IMR-90 (cell line): ENCODE results near the gene NAV2. TPM values are rescaled to one million over a fixed set of nuclear protein-coding genes. Genes with fewer than 3 reads are reported as not detected.

Source experiments
- ATAC-seq: fragments of 200-7000 bp; cut with Tn5 transposase; 2 replicates; pipeline ENCODE4 v1.9.1; 2020; ENCODE audit warnings: low read depth, mild to moderate bottlenecking, moderate library complexity
- BruUV-seq: library from RNA; stranded (reverse); fragments of 400-500 nt; replicated peaks from 2 replicates; lab custom pipeline; 2021; lab: Mats Ljungman, UMichigan
- CTCF ChIA-PET: fragments of 300-600 bp; formaldehyde crosslinking; extraction: SDS; loops from one replicate; lab custom pipeline; 2021; ENCODE audit warnings: antibody characterized with exemption; lab: Yijun Ruan, JAX
- POLR2A ChIA-PET: fragments of 300-600 bp; sonication (Branson Sonifier 250); formaldehyde crosslinking; loops from one replicate; lab custom pipeline; 2022; ENCODE audit warnings: antibody characterized with exemption; ENCODE audit not compliant: unreplicated experiment; lab: Charles Lee
- DNase-seq: peaks from one replicate; pipeline ENCODE4 v3.0.0; 2013
- H2AFZ ChIP-seq: replicated peaks from 2 replicates; pipeline ENCODE3; 2013; ENCODE audit warnings: low read length, mild to moderate bottlenecking; ENCODE audit not compliant: poor library complexity
- H2AK5ac ChIP-seq: 2 replicates; pipeline ENCODE4 v1.6.1; 2013; ENCODE audit warnings: low read depth, low read length, inconsistent platforms
- H2AK9ac ChIP-seq: replicated peaks from 2 replicates; pipeline ENCODE3; 2013; ENCODE audit warnings: mild to moderate bottlenecking, low read depth, low read length, moderate library complexity; ENCODE audit not compliant: poor library complexity
- H2BK120ac ChIP-seq: 2 replicates; pipeline ENCODE4 v1.6.1; 2013; ENCODE audit warnings: low read depth, low read length, inconsistent platforms
- H2BK15ac ChIP-seq: 3 replicates; pipeline ENCODE4 v1.6.1; 2013; ENCODE audit warnings: low read depth, low read length, inconsistent platforms
- H2BK20ac ChIP-seq: 2 replicates; pipeline ENCODE4 v1.6.1; 2013; ENCODE audit warnings: low read depth, mild to moderate bottlenecking, inconsistent platforms, low read length, moderate library complexity
- H2BK5ac ChIP-seq: 2 replicates; pipeline ENCODE4 v1.6.1; 2013; ENCODE audit warnings: mild to moderate bottlenecking, low read depth, low read length, inconsistent platforms; ENCODE audit not compliant: poor library complexity, severe bottlenecking
- H3K14ac ChIP-seq: replicated peaks from 2 replicates; pipeline ENCODE4 v1.6.1; 2013; ENCODE audit warnings: low read depth, low read length, inconsistent platforms
- H3K18ac ChIP-seq: 2 replicates; pipeline ENCODE4 v1.6.1; 2013; ENCODE audit warnings: low read depth, low read length, control low read depth
- H3K23ac ChIP-seq: 2 replicates; pipeline ENCODE4 v1.6.1; 2013; ENCODE audit warnings: low read depth, low read length, inconsistent platforms
- H3K27ac ChIP-seq: 2 replicates; pipeline ENCODE4 v1.5.1; 2013; ENCODE audit warnings: mild to moderate bottlenecking, control low read depth, low read length; ENCODE audit not compliant: insufficient read depth
- H3K27me3 ChIP-seq: 2 replicates; pipeline ENCODE4 v1.6.1; 2013; ENCODE audit warnings: low read length; ENCODE audit not compliant: control insufficient read depth, insufficient read depth
- H3K36me3 ChIP-seq: 2 replicates; pipeline ENCODE4 v1.6.1; 2013; ENCODE audit warnings: low read length, mixed read lengths; ENCODE audit not compliant: control insufficient read depth, insufficient read depth
- H3K4ac ChIP-seq: 2 replicates; pipeline ENCODE4 v1.6.1; 2013; ENCODE audit warnings: low read depth, low read length, inconsistent platforms
- H3K4me1 ChIP-seq: 2 replicates; pipeline ENCODE4 v1.6.1; 2013; ENCODE audit warnings: low read length, mixed read lengths; ENCODE audit not compliant: control insufficient read depth, insufficient read depth
- H3K4me2 ChIP-seq: 2 replicates; pipeline ENCODE4 v1.6.1; 2013; ENCODE audit warnings: low read depth, mild to moderate bottlenecking, control low read depth, low read length, moderate library complexity
- H3K4me3 ChIP-seq: 2 replicates; pipeline ENCODE4 v1.5.1; 2013; ENCODE audit warnings: low read depth, mild to moderate bottlenecking, control low read depth, low read length, moderate library complexity; ENCODE audit not compliant: insufficient read depth
- H3K56ac ChIP-seq: 2 replicates; pipeline ENCODE4 v1.6.1; 2013; ENCODE audit warnings: low read length, inconsistent platforms; ENCODE audit not compliant: insufficient read depth; ENCODE audit errors: extremely low read depth
- H3K79me1 ChIP-seq, 2 experiments: 2 replicates each; pipeline ENCODE4 v1.6.1; 2013; ENCODE audit warnings: low read length in 2 of 2, inconsistent platforms in 1 of 2, low read depth in 1 of 2
- H3K9ac ChIP-seq: 2 replicates; pipeline ENCODE4 v1.6.1; 2013; ENCODE audit warnings: low read depth, low read length, control low read depth
- H3K9me1 ChIP-seq: 2 replicates; pipeline ENCODE4 v1.6.1; 2013; ENCODE audit warnings: low read length, inconsistent platforms; ENCODE audit not compliant: insufficient read depth
- H3K9me3 ChIP-seq: 2 replicates; pipeline ENCODE4 v1.6.1; 2013; ENCODE audit warnings: low read length; ENCODE audit not compliant: control insufficient read depth, insufficient read depth
- H4K20me1 ChIP-seq: 2 replicates; pipeline ENCODE4 v1.6.1; 2013; ENCODE audit warnings: low read length, inconsistent platforms; ENCODE audit not compliant: insufficient read depth
- H4K5ac ChIP-seq: 2 replicates; pipeline ENCODE4 v1.6.1; 2013; ENCODE audit warnings: mild to moderate bottlenecking, low read depth, low read length, control low read depth
- H4K8ac ChIP-seq, 2 experiments: 2 replicates each; pipeline ENCODE4 v1.6.1; 2013; ENCODE audit warnings: low read depth in 2 of 2, low read length in 2 of 2, control low read depth in 1 of 2, inconsistent platforms in 1 of 2
- H4K91ac ChIP-seq: 2 replicates; pipeline ENCODE4 v1.6.1; 2013; ENCODE audit warnings: low read depth, low read length, inconsistent platforms; ENCODE audit not compliant: insufficient read depth
- BHLHE40 ChIP-seq: fragments of 150-350 bp; IDR thresholded peaks from 2 replicates; pipeline ENCODE4 v1.6.1; 2016; ENCODE audit warnings: mild to moderate bottlenecking, low read depth, low read length
- CEBPB ChIP-seq: IDR thresholded peaks from 2 replicates; pipeline ENCODE4 v1.6.1; 2012; ENCODE audit warnings: low read depth, low read length, improper control_type of control experiment
- NFE2L2 ChIP-seq: fragments of 150-350 bp; IDR thresholded peaks from 2 replicates; pipeline ENCODE4 v1.6.1; 2016; ENCODE audit warnings: low read depth, mild to moderate bottlenecking, low read length
- WGBS, 2 experiments: methylation state at CpG; one replicate each; pipeline versions ENCODE4 v1.1.5 to v1.1.7; 2013; ENCODE audit warnings: missing lambda C conversion rate in 2 of 2; ENCODE audit not compliant: insufficient read length in 1 of 2; ENCODE audit errors: extremely low coverage in 2 of 2; 5-methylcytosine and 5-hydroxymethylcytosine counted together
- dilution Hi-C: fragments of 300-500 bp; cut with HindIII; formaldehyde crosslinking; loops from one replicate; pipeline ENCODE4 v1.14.3; 2018; ENCODE audit warnings: low sequenced_read_pairs; ENCODE audit not compliant: unreplicated experiment
- in situ Hi-C: fragments of 300-500 bp; cut with MboI; formaldehyde crosslinking; loops from 3 replicates; pipeline ENCODE4 v1.14.3; 2019; ENCODE audit warnings: low sequenced_read_pairs, inconsistent platforms, mixed read lengths
- intact Hi-C: fragments of 100-400 bp; cut with micrococcal nuclease; formaldehyde crosslinking; loops from 2 replicates; pipeline ENCODE4 v1.10.0; 2022
- polyA plus RNA-seq, 3 experiments: library from polyadenylated mRNA; depleted of rRNA; stranded (reverse); fragments of >200 nt; gene quantifications; 2 replicates each; pipeline ENCODE4 v1.2.3, GENCODE V29; 2012; ENCODE audit warnings: low replicate concordance in 1 of 3
- total RNA-seq: library from RNA; depleted of rRNA; stranded (reverse); fragments of >200 nt; gene quantifications from 2 replicates; pipeline ENCODE4 v1.2.3, GENCODE V29; 2012

Gene NAV2
- total and polyA plus RNA-seq, 2 of the 4 experiments (the other 2 are of a cell fraction): 4.5 to 12.6 TPM

DNA sequence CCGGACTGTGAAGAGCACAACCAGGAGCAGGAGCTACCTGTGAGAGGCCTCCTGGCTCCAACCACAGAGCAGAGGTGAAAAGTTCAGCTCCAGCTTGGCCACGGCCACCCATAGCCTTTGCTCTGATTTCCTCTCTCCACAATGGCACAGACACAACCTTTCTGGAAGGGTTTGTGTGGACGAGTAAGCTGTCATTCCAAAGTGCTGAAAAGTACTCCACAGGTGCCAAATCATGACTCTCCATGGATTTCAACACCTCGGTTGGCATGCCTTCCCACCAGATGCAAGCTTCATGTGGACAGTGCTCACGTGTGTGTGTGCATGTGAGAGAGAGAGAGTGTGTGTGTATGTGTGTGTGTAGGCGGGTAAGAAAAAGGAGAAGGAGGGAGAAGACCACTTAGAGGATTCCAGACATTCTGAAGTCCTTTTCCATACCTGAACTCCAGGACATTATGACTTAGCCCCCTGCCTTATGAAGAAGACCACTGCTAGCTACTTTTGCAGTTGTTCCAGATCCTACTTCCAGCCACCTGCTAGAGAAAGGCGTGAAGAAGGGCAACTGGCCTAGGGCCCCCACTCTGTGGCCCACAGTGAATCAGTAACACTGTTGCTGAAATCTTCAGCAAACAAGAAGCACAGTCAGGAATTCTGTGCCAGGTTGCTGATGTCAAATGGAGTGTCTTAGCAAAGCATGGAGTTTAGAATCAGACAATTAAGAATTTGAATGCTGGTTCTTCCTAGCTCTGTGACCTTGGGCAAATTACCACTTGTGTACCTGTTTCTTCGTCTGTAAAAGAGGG, 13.9 kb upstream of the NAV2 start:
- TF ChIP-seq BHLHE40 (peak; percentile 46; the same call in 1 of the 2 replicates), CEBPB (peak; percentile 34; the same call in 1 of the 2 replicates), NFE2L2 (no peak)
- BruUV-seq: no TSS peak
- Histone ChIP-seq H3K9me1 (0 out of 2 replicates have a peak, but pooled peaks cover 6% of the 10 kb centered on the region), H4K91ac (no peak overlapping the region), H4K20me1 (no peaks in the 10 kb centered on the region), H3K36me3 (no peaks in the 10 kb centered on the region), H3K4me3 (no peak overlapping the region), H3K9ac (no peak overlapping the region), H2BK15ac (no peak overlapping the region), H2BK20ac (no peak overlapping the region), H2BK120ac (no peak overlapping the region), H3K9me3 (no peaks in the 10 kb centered on the region), H3K4me2 (no peak overlapping the region), H2AFZ (no peak overlapping the region), H3K27me3 (0 out of 2 replicates have a peak, but pooled peaks cover 2% of the 10 kb centered on the region), H2AK9ac (no peak overlapping the region), H3K4me1 (peaks cover 14% of the 10 kb centered on the region), H2AK5ac (no peak overlapping the region), H3K23ac (no peak overlapping the region), H3K79me1 (no peaks in the 10 kb centered on the region), H4K8ac (no peak overlapping the region), H4K5ac (no peak overlapping the region), H3K56ac (no peak overlapping the region), H3K18ac (no peak overlapping the region), H3K27ac (no peak overlapping the region), H2BK5ac (no peak overlapping the region), H3K4ac (no peak overlapping the region), H3K14ac (no peak overlapping the region)
- POLR2A ChIA-PET: no interaction called here
- WGBS, 2 experiments: 83% methylated on average over 1 of the region's 8 CpGs; no CpG with 5 or more reads in 1 of the 2 experiments
- CTCF ChIA-PET: no interaction called here
- intact Hi-C loops: no loop called here
- peak; percentile 77 for DNase-seq
- ATAC-seq: no peak
- dilution Hi-C loops: no loop called here
- in situ Hi-C loops: no loop called here
